HG03159 (cell line): Measurements from ENCODE around the gene MTMR4.
"Not testable (repeated sequence)": the region's sequence is repeated elsewhere in the genome, so short reads cannot be mapped to it uniquely, and the experiment has no call there.

ENCODE experiments used
- ATAC-seq: cut with Tn5 transposase; IDR thresholded peaks from one replicate; pipeline ENCODE4 v1.9.1; 2021; ENCODE audit warnings: mild to moderate bottlenecking, moderate library complexity; ENCODE audit not compliant: unreplicated experiment

MTMR4 gene

DNA sequence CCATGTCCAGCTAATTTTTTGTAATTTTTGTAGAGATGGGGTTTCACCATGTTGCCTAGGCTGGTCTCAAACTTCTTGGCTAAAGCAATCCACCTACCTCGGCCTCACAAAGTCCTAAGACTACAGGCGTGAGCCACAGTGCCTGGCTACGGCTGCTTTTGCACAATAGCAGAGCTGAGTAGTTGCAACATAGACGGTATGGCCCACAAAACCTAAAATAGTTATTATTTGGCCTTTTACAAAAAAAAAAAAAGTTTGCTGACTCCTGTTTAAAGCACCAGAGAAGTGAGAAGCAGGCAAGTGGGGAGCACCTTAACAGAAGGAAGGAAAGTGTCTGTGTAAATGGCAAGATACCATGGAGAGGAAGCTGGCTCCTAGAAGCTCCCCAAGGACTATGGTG lies 20.9 kb downstream of the MTMR4 start:
- no peak for ATAC-seq

DNA sequence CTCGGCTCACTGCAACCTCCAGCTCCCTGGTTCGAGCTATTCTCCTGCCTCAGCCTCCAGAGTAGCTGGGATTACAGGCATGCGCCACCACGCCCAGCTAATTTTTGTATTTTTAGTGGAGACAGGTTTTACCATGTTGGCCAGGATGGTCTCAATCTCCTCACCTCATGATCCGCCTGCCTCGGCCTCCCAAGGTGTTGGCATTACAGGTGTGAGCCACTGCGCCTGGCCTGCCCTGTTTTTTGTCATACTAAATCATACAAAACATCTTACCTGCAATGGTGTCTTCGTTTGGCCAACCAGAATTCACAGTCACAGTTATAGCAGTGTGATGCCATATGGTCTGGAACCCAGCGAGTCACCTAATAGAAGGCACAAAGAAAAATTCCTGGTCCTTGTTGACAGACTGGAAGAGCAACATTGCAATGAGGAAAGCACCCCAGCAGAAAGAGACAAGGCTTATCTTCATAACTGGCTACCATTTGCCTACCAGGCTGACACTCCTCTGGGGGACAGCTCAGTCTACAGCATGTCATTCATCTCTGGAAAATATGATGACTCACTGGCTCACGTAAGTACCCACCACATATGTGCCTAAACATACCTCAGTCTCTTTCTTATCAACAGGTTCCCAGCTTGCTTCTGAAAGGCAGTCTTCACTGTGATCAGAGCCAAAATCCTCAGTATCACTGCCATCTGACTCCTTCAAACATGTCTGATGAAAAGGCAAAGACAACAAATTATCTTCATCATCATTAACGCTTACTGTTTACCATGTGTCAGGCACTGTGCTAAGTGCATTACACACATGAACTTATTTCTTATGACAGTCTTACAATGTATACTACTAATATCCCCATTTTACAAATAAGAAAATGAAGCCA lies 22.0 kb downstream of the MTMR4 start:
- no peak for ATAC-seq

- no peak for ATAC-seq
These were observed 22.9 kb downstream of the MTMR4 start for GRCh38 chr17:58491510-58492045.

DNA sequence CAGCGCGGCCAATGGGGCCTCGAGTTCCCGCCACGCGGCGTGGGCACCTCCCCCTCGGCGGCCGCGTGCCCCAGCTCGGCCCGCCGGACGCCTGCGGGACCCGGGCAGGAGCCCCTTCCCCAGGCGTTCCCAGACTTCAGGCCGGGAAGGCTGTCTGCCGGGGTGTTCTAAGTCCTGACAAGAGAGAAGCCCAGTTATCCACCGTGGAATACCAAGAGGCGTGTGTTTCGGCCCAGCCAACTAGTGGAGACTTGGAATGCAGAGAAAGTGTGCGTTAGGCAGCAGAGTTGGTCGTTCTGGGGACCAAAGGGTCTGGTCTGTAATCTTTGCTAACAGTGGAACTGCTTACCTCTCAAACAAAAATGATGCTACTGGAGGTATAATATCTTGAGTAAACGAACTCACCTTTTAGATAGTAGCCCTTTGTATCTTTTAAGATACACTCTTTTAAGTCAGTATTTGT lies 26.0 kb downstream of the MTMR4 start:
- ATAC-seq, result no peak

DNA sequence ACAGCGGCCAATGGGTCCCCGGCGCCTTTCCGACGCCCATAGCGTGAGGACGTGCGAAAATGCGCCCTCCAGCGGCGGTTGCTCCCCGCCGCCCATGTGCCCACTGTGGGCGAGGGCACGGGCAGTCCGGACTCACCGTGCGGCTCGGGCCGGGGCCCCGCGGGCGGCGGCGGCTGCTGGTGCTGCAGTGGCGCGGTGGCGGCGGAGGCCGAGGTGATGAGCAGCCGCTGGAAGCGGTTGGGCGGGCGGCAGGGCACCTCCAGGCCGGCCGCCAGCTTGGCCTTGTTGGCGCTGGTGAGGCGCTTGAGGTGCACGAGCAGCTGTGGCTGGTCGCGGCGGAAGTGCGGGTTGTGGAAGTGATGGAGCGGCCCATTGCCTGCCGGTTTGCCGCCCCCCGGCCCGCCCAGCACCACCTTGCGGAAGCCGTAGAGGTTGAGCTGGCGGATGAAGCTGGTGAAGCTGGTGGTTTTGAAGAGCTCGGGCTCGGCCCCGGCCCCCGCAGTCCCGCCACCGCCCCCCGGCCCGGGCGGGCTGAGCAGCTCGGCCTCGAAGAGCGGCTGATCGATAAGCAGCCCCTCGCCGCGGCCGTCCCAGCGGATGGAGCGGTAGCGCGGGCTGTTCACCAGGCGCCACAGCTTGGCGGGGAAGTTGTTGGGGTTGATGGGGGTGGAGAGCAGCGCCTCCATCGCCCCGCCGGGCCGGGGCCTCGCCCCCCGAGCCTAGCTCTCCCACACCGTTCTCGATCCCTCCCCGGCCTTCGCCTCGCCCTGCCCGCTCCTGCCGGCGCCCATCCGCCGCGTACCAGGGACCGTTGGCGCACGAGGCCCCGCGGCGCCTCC lies 26.6 kb downstream of the MTMR4 start, which contains the start of gene HSF5:
HSF5 (minus strand) TSS at position 820 of the 839 bp plus-strand sequence; CDS start at position 686, 134 bp downstream.
- ATAC-seq, result peak; percentile 66

DNA sequence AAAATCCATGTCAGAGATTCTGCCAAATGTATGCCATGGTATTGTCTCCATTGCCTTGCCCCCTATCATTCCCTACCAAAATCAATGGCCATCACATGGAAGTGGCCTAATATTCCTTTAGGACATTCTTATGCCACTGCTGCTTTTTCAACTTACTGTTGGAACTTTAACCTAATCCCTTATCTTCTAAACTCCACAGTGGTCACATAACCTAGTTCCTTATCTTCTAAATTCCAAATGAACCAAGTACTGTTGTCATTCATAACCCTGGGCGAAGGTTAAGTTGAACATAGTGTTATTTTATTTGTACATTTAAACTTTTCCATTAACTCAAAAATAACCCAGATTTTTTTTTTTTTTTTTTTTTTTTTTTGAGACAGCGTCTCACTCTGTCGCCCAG lies 29.8 kb downstream of the MTMR4 start:
- ATAC-seq, result no peak

DNA sequence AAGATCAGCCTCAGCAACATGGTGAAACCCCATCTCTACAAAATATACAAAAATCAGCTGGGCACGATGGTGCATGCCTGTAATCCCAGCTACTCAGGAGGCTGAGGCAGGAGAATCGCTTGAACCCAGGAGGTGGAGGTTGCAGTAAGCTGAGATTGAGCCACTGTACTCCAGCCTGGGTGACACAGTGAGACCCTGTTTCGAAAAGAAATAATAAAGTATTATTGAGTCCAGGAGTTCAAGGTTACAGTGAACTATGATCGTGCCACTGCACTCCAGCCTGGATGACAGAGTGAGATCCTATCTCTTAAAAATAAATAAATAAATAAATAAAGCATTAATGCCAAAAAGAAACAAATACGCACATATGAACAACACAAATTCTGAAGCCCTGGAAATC lies 32.6 kb downstream of the MTMR4 start:
- not testable (repeated sequence) for ATAC-seq

GRCh38 chr17:58480090-58480489 lies 34.3 kb downstream of the MTMR4 start:
- no peak for ATAC-seq

DNA sequence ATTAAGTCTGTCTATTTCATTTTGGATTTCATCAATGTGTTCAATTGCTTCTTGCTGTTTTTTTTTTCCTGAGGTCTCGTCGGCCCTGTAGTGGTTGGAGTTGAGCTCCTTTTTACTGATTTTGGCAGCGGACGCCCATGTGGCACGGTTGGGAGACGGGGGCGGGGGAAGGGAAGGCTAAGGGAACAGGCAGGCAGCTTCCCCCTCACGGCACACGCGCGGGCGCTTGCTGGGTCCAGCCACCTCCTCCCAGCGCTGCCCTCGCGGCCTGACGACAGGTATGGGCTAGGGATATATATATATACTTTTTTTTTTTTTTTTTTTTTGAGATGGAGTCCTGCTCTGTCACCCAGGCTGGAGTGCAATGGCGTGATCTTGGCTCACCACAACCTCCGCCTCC lies 37.6 kb downstream of the MTMR4 start:
- no peak for ATAC-seq

GRCh38 chr17:58475985-58476384 lies 38.5 kb downstream of the MTMR4 start:
- no peak for ATAC-seq

DNA sequence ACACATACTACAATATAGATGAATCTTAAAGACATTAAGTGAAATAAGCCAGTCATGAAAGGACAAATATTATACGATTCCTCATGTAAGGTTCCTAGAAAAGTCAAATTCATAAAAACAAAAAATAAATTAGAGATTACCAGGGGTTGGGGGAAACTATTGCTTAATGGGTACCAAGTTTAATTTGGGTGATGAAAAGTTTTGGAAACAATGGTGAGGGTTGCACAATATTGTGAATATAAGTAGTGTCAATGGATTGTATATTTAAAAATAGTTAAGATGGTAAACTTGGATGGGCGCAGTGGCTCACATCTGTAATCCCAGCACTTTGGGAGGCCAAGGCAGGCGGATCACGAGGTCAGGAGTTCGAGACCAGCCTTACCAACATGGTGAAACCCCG lies 44.1 kb downstream of the MTMR4 start:
- ATAC-seq, result no peak

DNA sequence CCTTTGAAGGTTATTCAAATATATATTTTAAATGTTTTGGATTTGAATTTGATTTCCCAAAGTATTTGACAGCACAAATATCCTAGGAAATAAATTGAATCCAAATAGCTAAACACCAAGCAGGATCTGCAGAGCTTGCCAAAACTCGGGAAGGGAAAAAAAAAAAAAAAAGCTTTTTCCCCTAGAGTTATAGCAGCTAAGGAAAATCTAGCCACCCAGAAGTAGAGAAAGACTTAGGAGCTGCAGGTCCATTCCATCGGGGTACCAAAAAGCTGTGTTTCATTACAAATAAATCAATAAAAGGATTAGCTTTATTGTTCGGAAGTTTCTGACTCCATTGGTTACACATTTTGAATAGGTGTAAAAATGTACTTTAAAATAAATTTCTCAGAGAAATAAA lies 45.5 kb downstream of the MTMR4 start:
- ATAC-seq, result no peak

DNA sequence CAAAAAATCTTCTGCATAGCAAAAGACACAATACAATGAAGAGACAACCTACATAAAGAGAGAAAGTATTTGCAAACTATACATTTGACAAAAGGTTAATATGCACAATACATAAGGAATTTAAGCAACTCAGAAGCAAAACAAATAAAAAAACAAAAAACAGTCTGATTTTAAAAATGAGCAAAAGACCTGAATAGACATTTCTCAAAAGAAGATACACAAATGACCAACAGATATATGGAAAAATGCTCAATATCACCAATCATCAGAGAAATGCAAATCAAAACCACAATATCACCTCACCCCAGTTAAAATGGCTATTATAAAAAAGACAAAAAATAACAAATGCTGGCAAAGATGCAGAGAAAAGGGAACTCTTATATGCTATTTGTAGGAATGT lies 58.9 kb downstream of the MTMR4 start:
- ATAC-seq, result no peak

DNA sequence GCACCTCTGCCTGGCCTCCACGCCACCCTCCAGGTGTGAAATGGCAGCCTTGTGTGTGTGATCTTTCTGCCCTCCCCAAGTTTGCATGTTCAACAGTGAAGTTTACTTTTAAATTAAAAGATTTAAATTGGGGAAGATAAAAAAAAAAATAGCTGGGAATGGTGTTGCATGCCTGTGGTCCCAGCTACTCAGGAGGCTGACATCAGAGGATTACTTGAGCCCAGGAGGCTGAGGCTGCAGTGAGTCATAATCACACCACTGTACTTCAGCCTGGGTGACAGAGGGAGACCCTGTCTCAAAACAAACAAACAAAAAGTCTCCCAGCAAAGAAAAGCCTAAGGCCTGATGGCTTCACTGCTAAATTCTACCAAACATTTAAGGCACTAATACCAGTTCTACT lies 61.7 kb downstream of the MTMR4 start:
- ATAC-seq, result no peak

GRCh38 chr17:58447039-58447975 lies 67.1 kb downstream of the MTMR4 start:
- no peak for ATAC-seq

- no peak for ATAC-seq
These were observed 68.4 kb downstream of the MTMR4 start for GRCh38 chr17:58446086-58446485.
